GM20000 (cell line): ENCODE results near the gene C11orf86.
"Not testable (repeated sequence)": the region's sequence is repeated elsewhere in the genome, so short reads cannot be mapped to it uniquely, and the experiment has no call there.

Experiments
- DNase-seq: peaks from one replicate; pipeline ENCODE4 v3.0.0; 2012; ENCODE audit warnings: low spot score
- CTCF ChIP-seq: IDR thresholded peaks from 2 replicates; pipeline ENCODE4 v1.5.1; 2012; ENCODE audit warnings: mild to moderate bottlenecking, control low read depth; ENCODE audit errors: extremely low read depth, missing control alignments

Gene C11orf86

GRCh38 chr11:66996609-66997273, 21.6 kb downstream of the C11orf86 start:
- no peak for DNase-seq
- no peak for TF ChIP-seq CTCF

GRCh38 chr11:66999555-66999954, 24.5 kb downstream of the C11orf86 start:
- TF ChIP-seq CTCF, result no peak
- DNase-seq, result no peak

DNA sequence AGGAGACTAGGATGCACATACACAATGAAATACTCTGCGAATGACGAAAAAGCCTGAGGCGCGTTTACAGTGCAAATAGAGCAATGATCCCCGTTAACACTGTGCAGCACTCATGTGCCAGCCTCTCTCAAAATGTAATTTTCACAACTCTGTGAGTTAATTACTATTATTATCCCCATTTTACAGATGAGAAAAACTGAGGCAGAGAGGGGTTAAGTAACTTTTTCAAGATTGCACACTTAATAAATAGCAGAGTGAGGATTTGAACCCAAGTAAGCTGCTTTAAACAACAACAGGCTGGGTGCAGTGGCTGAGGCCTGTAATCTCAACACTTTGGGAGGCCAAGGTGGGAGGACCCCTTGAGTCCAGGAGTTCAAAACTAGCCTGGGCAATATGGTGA, 26.2 kb downstream of the C11orf86 start:
- TF ChIP-seq CTCF, result no peak
- DNase-seq, result no peak

- no peak for DNase-seq
- no peak for TF ChIP-seq CTCF
Observed at GRCh38 chr11:67002297-67002913, 27.3 kb downstream of the C11orf86 start.

DNA sequence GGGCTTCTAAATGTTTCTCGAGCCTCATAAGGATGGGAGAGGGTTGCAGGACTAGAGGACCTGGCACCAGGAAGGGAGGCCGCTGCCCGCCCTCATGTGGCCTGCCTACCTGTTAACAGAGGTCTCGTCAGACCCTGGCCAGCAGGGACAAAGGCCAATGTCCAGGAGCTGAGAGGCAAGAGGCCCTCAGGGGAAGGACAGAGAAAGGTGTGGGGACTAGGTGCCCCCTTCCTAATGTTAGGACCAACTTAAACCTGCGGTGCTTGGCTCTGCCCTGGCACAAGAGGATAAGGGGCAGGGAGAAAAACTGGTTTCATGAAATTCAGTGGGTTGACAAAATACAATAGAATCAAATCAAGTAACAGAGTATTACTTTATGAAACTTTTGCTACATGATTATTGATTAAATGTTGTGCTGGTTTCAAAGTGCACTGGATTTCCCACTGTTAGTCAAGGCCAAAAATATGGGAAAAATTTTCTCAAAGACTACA, 27.9 kb downstream of the C11orf86 start:
- TF ChIP-seq CTCF, result no peak
- no peak for DNase-seq

DNA sequence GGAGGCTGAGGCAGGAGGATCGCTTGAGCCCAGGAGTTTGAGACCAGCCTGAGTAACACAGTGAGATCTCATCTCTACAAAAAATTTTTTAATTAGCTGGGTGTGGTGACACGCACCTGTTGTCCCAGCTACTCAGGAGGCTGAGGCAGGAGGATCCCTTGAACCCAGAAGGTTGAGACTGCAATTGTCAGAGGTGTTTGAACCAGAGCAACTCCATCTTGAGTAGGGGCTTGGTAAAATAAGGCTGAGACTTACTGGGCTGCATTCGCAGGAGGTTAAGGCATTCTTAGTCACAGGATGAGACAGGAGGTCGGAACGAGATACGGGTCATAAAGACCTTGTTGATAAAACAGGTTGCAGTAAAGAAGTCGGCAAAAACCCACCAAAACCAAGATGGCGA, 30.1 kb downstream of the C11orf86 start:
- not testable (repeated sequence) for DNase-seq

DNA sequence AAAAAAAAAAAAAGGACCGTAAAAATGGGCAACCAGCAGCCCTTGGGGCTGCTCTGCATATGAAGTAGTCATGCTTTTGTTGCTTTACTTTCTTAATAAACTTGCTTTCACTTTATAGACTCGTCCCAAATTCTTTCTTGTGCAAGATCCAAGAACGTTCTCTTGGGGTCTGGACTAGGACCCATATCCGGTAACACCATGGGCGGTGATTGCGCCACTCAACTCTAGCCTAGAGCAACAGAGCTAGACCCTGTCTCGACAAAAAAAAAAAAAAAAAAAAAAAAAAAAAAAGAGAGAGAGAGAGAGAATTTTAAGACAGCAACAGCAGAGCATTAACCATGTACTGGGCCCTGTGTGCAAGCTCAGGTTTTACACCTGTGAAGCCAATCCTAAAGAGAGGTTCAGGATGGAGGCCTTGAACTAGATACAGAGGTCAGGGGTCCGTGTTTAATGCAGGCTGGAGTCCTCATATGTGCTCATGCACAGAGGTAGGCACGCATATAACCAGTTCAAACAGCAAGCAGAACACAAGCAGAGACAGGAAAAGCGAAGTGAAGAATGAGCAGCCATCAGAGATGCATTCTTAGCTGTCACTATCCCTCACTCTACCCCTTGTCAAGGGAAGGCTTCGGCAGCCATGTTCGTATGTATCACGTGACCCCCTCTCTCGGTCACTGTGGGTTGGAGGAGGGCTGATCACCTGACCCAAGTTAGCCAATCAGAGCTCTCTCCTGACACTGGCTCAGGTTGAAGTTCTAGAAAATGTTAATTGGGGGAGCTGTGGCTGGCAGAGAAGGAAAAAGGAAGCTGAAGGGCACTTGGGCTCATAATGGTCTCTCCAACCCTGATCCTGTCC, 31.2 kb downstream of the C11orf86 start:
- no peak for TF ChIP-seq CTCF
- no peak for DNase-seq
